Activated effector memory CD4-positive, alpha-beta T cell treated with anti-CD3 and anti-CD28 coated beads, Interleukin-2, amount 50 U/mL, for 16 hours (primary cell): ENCODE results near the gene DEPDC7.
A peak's percentile ranks its signal among the peaks of the same experiment; 100 is the strongest.

ENCODE experiments used
- DNase-seq: peaks from one replicate; pipeline ENCODE4 v3.0.0-alpha.2; 2020

DEPDC7 gene

GRCh38 chr11:33063326-33063881 is 47.7 kb downstream of the DEPDC7 start:
- DNase-seq: no peak

- DNase-seq: no peak
Measured at GRCh38 chr11:33064033-33064825, 48.6 kb downstream of the DEPDC7 start.

DNA sequence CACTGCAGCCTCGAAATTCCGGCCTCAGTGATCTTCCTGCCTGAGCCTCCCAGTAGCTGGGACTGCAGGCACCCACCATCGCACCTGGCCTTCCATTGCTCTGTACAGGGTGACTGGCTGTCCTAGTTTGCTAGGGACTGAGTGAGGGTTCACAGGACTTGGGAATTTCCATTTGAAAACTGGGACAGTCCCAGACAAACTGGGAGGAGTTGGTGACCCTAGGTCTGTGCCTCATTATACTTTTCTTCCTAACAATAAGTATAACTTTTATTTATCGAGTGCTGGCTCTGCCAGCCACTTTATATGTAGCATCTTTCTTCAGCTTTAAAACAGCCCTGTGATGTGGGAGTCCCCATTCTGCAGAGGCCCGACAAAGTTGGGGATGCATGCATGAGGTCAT is 49.2 kb downstream of the DEPDC7 start:
- DNase-seq: no peak

DNA sequence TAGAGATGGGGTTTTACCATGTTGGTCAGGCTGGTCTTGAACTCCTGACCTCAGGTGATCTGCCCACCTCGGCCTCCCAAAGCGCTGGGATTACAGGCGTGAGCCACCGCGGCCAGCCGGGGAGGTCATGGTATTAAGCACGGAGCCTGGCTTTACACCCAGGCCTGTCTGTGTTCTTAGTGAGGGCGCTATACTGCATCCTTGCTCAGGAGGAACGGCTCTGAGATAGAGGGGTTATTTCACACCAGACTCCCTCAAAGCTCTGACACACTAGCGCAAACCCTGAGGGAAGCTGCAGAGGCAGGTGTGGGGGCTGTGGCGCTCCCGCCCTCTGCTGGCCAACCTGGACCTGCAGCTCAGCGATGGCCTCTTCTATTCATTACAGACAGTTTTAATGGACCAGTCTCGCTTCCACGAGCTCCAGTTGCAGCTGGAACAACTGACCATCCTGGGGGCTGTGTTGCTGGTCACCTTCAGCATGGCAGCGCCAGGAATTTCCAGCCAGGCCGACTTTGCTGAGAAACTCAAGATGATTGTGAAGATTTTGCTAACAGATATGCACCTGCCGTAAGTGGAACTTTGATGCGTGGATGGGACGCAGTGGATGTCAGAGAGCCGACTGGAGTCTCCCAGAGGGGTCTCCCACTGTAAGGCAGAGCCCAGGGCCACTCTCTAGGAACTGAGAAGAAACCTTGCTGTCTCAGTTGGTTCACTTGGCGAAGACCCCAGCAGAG is 49.9 kb downstream of the DEPDC7 start:
- peak; percentile 88 for DNase-seq

- no peak for DNase-seq
Measured at GRCh38 chr11:33067294-33067693, 51.6 kb downstream of the DEPDC7 start.

GRCh38 chr11:33068611-33069340 is 53.1 kb downstream of the DEPDC7 start:
- no peak for DNase-seq

GRCh38 chr11:33072465-33072864 is 56.8 kb downstream of the DEPDC7 start:
- DNase-seq: no peak
